ENCODE results near the gene SYCP3. TPM values are rescaled to one million over a fixed set of nuclear protein-coding genes. Genes with fewer than 3 reads are reported as not detected.
A peak's percentile ranks its signal among the peaks of the same experiment; 100 is the strongest.

Gene SYCP3
- 0.76 TPM in 1 of 2 replicates, not detected in the other for total RNA-seq (2014; rRNA removed; shearing (Covaris generic))

DNA sequence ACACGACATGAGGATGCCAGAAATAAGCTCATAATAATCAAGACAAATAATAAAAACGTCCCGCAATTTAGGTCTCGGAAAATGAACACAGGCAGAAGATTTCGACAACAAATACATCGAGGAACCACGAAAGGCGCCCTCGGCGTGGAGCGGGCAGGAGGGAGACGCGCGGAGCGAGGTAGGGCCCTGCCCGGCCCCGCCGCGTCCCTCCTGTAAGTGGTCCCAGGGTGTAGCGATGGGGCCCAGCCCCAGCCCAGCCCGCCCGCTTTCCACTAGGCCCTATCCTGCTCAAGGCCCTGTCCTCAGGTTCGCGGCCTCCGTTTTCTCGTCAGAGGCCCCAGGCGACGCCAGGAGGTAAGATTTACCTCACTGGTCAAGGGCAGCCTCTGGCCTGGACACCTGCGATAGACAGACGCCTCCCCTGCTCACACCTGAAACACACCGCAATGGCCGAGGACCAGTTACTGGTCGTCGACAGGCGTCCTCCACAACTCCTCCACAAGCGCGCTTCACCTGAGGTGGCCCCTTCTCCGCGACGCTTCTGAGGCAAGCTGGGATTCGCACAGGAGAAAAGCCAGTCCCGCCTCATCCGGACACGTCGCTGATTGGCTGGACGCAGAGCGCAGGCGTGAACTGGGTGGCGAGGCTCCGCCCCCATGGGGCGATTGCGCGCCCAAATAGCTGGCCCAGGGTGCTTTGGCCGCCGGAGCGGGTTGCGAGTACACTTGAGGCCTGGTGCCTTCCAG, at the start of gene SYCP3:
TSS of gene SYCP3 (minus strand) at position 543 of the 746 bp plus-strand sequence. CDS start 1,527 bp downstream, outside the sequence.
- DNase-seq (ENCODE audit: low read depth) = no peak

DNA sequence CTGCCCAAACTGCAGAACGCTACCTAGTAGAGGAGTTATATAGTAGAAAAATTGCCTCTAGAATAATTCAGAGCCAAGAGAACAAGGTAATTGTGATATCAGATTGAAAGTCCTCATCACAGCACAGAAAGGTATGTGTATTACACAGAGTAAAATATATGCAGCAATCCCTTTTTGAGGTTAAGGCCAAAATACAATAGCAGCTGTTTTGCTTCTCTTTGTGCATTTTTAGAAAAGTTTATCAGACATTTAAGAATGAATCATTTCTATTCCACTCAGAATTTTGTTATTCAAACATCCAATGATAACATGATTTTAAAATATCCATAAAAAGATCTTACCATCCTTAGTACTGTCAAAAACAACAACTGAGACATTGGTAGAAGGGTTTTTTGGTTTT, 46.4 kb upstream of the SYCP3 start:
- no peak for DNase-seq (ENCODE audit: low read depth)

DNA sequence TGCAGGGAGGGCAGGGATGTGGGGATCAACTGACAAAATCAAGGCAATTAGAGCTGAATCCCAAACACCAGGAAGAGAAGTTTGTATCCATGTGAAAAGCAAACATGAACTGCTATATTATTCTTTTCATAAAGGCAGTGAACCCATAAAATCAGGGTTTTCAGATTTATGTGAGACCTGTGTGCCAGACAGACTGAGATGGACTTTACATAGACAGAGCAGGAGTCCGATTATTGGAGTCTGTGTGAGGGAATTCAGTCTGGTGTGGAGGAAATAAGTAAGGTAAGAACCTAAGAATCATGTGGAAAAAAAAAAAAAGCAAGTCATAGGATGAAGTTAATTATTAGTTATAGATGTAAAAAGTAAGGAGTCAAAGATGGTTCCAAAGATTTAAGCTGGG, 45.1 kb upstream of the SYCP3 start:
- DNase-seq (ENCODE audit: low read depth) = no peak

DNA sequence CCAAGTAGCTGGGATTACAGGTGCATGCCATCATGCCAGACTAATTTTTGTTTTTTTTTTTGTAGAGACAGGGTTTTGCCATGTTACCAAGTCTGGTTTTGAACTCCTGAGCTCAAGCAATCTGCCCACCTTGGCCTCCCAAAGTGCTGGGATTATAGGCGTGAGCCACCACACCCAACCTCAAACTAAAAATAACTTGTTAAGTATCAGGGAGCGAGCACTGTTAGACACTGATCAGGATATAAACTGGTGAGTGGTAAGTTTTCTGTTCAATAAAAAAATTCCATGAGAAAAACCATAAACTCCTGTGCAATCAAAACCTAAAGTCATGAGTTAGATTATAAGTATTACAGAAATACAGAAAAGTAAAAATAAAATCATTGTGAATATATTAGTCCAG, 44.6 kb upstream of the SYCP3 start:
- no peak for DNase-seq (ENCODE audit: low read depth)

DNA sequence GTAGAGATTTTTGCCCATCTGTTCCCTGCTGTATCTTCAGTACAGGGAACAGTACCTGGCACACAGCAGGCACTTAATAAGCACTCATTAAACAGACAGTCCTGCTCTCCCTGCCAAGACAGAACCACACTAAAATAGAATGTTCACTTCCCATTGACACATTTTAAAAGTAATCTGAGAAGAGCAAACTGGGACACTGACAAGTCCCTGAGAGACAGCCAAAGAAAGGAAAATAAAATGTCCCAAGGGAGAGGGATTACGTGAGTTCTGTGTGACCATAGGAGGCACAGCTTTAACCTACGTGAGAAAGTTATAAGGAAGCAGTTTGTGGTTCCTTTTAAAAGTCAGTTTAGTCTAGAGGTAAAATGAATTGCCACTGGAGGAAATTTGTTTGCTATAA, 43.9 kb upstream of the SYCP3 start:
- no peak for DNase-seq (ENCODE audit: low read depth)

DNA sequence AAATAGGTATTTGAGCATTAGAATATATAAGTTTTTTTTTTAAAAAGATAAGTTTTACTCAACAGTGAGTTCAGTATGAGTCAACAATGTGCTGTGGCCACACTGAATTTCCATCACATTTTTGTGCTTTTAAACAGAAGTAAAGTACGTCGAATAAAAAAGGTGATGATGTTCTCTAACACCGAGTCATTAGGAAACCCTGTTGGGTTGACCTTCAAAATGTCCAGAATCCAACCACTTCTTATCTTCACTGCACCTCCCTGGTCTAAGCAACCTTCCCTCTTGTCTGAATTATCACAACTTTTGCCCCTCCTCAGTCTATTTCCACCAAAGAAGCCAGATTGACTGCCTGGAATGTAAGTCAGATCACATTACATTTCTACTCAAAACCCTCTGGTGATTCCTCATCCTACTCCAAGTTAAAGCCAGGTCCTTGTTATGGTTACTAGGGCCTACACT, 43.0 kb upstream of the SYCP3 start:
- peak; percentile 44 for DNase-seq (ENCODE audit: low read depth)

DNA sequence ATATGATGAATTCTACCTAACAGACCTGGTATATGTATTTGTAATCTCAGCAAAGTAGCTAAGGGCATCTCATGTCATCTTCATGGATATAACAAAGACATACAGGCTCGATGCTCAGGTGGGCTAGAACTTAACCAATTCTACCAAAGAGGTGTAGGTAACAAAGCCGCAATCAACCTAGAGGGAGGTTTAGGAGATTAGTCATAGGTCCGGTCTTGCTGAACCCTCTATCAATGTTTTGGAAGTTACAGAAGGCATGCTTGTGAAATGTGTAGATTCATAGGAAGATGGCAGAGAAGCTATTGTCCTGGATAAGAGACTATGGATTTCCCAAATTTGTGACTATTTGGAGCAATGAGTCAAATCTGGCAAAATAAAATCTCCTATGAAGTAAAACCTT, 42.6 kb upstream of the SYCP3 start:
- no peak for DNase-seq (ENCODE audit: low read depth)

DNA sequence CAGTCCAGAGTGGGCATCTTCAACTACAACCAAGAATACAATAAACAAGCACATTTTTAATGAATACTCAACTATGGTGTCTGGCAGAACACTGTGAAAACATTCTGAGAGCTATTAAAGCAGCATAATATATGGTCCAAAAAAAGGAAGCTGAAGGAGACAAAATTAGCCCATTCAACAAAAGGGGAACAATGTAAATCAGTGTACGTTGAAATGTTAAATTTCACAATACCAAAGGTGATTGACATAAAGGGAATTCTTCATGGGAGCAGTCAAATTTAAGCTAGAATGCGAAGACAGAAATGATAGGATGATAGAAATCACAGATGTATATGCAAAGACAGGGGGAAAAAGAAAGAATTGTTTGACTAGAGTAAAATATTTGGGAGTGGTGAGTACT, 41.3 kb upstream of the SYCP3 start:
- no peak for DNase-seq (ENCODE audit: low read depth)

DNA sequence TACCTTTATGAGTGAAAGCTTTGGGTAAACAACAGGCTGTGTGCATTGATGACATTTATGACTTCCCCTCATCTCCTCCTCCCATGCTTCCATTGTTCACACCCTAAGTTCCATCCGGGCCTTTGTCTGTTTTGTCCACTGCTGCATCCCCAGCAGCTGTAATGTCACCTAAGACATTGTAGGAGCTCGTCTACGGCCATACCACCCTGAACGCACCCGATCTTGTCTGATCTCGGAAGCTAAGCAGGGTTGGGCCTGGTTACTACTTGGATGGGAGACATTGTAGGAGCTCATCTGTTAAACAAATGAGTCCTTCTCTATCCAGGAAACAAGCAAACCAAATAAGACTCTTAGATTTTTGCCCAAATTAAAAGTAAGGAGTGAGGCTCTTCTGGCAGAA, 40.4 kb upstream of the SYCP3 start:
- DNase-seq (ENCODE audit: low read depth) = no peak

DNA sequence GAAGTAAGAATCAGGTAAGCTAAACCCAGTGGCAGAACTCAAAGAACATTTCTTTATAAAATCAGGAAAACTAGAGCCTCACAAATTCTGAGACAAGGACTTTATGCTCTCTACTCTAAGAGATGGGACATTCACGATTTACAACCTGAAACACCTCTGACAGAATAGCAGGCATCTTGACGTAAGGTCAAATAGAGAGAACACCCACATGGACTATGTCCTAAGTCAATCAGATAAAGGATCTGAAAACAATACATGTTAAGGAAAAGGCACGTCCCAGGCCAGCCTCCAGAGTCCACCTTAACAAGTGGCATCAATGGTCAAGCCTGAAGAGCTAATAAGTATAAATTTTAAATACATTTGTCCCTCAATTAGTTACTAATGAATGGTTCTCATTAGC, 39.9 kb upstream of the SYCP3 start:
- no peak for DNase-seq (ENCODE audit: low read depth)

DNA sequence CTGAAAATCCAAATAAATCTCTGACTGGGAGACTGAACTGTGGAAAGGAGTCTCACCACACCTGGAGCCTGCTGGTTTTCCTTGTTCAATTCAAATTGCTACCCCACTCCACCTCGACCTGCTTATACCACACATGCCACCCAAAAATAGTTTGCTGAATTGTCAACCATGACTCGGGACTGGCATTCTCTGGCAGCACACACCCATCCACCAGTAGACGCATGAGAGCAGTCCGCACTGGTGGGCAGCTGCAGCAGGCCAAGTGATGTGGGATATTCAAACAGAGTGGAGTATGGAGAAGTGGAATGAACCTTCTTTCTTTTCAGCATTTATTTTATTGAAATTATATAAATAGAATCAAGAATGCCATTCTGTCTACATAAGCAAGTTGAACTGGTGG, 38.7 kb upstream of the SYCP3 start:
- DNase-seq (ENCODE audit: low read depth) = no peak

DNA sequence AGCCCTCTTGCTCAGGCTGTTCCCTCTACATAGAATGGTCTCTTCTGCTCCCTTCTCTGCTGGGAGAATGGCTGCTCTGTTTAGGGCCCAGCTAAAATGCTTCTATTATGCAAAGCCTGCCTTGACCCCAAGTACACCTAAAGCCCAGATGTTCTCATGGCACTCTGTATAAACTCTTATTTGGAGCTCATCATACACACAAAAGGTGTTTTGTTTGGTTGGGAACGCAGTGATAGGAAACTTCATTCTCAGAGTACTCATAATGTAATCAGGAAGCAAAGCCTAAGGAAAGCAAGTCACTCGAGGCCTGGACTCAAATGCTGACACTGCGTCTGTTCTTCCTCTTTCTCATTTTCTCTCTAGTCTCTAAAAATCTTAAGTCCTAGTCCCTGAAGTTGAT, 38.2 kb upstream of the SYCP3 start:
- DNase-seq (ENCODE audit: low read depth) = no peak

DNA sequence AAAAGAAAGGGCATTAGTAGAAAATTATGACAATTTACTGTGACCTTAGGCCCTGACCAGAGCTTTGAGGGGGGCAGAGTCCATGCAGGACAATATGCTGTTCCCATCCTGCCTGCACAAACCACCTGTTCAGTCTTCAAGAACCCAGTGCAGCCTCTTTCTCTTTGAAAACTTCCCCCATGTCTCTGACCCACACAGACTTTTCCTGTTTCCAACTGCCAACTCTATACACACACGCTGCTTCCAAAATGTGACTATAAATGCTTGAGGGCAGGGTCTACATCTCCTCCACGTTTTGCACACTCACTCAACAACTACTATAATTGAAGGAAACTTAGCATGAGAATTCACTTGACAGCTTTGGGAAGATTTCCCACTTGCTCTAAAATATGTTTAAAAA, 36.6 kb upstream of the SYCP3 start:
- no peak for DNase-seq (ENCODE audit: low read depth)

DNA sequence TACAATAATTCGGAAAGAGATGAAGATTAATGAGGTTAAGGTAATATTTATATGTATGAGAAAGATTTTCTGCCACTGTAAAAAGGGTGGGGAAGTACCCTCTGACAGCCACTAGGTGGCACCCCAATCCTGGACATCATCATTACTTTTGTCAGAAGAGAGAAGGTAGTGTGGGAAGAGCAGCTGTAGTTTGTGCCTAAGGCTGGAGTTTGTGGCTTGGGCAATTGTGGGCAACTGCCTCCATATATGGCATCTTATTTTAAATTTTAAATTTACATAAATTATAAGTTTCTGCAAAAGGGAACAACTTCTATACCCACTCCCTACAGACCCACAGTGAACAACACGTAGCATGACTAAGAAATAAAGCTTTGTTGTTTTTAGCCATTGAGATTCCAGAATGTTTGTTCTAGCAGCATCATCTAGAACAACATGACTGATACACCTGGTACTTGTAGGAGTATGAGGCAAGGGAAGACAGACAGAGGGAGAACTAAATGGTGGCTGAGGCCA, 34.4 kb upstream of the SYCP3 start:
- peak; percentile 61 for DNase-seq (ENCODE audit: low read depth)

DNA sequence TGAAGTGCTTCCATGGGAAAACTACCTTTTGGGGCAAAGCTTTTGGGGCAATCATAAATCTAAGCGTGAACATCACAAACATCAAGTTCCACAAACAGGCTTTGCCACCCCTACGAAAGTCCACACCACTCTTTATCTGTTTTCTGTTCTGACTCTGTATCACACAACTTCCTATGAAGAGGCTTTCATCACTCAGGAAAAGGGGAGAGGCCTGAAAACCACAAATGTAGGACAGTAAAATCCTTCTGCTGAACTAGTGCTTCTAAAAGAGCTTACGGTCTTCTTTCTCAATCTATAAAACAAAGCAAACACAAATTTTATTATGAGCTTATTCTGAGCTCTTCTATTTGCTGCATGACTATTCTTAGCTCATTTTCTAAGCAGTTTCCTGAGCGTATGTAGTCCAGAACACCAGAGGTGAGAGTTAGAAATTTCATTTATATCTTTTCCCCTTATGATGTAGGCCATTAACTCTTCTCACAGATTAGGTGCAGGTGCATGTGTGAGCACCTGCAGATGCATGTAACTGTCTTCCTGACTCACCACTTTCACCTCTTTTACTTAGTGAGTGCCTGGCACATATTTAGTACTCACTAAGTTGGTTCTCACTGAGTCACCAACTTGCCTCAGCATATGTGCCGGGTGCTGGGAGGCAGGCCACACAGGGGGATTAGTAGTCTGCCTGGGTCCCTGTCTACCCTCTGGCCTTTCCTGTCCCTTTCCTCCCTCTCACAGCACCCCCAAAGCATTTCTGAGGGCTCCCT, 32.9 kb upstream of the SYCP3 start:
- DNase-seq (ENCODE audit: low read depth) = no peak

DNA sequence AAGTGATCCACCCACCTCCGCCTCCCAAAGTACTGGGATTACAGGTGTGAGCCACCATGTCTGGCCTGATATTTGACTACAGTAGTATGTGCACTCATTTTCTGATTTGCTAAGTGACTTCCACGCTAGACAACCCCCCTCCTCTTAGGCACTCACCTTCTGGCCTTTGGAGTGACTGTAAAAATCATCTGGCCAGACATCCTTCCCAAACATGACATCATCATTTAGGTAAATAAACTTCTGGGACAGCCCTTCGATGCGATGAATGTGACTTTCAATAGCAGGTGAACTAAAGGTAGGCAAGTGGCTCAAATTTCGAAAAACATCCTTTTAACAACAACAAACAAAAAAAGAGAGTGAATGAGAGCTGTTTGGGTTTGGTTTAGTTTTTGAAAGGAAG, 30.6 kb upstream of the SYCP3 start:
- no peak for DNase-seq (ENCODE audit: low read depth)

DNA sequence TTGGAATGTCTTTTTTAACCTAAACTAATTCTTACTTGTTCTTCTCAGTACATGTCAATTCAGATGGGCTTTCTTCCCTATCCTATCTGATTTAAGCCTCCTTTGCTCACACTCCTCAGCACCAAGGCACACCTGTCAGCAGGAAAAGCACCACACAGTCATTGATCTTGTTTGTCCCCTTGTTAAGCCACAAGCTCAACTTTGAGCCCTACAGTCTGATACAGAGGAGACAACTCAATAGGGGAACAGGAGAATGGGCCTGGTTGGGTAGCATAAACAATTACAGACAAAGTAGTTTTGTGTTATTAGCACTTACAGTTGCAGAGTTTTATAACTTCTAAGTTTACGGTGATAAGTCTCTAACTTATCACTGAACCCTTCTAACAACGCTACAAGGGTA, 29.5 kb upstream of the SYCP3 start:
- DNase-seq (ENCODE audit: low read depth) = no peak

DNA sequence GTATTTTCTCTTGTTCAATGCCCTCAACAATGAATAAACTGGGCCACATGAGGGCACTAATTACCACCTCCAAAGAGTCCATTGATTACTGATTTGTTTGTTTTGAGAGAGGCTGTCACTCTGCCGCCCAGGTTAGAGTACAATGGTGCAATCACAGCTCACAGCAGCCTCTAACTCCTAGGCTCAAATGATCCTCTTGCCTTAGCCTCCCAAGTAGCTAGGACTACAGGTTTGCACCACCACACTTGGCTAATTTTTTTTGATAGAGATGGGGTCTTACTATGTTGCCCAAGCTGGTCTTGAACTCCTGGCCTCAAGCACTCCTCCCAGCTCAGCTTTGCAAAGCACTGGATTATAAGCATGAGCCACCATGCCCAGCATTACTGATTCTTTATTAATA, 28.3 kb upstream of the SYCP3 start:
- no peak for DNase-seq (ENCODE audit: low read depth)

DNA sequence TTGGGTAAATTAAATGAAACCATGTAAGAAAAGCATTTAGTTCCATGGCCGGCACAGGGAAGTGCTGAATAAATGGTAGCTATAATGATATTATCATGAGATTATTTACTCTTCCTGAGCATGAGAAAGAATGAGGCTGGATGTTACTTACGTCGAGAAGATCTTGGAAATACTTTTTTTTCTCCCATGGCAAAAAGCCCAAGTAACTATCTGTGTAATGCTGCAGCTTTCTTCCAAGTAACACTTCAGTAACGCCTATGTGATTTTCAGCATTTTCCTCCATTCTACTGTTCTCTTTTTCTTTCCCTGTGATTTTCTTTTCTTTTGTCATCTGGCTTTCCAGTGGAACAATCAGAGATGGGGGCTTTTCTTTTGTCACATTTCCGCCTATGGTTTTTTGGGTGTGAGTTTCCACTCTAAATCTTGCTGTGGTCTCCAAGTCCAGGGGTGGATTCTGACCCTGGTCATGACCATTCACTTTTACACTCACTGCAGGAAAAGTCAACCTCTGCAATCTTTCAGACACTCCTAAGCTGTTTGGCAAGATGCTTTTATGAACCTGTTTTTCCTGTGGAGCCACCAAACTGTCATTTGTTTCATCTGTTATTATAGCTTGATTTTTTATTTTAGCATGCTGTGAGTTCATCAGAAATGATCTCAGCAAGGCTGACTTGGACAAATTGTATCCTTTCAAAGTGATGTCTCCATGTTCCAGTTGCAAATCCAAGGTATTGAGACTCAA, 25.0 kb upstream of the SYCP3 start:
- no peak for DNase-seq (ENCODE audit: low read depth)

DNA sequence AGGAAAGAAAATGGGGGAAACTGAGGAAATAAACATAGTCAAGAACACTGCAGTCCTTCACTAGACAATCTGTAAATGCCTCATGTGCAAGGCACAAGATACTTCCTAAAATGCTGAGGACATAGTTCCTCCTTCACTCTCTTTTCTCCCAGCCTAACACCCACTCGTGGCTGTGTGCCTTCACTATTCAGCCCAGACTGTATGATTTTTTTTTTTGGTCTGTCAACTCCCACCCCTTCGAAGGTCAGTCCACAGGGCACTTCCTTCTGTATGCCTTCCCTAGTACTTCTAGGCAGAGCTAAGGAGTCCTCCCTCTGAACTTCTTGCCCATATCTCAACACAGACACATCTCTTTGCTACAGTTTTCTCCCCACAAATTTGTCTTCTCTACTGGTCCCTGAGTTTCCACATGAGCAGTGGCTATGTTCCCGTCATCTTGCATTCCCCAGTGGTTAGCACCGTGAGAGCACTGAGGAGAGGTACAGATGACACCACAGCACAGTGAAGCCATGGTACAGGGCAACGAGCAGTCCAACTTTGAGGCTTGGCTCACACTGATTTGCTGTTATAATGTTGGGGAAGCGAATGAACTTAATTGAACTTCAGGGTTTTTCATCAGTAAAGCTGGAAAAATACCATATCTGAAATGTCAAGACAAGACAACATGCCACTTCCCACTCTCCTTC, 24.1 kb upstream of the SYCP3 start:
- DNase-seq (ENCODE audit: low read depth) = no peak

DNA sequence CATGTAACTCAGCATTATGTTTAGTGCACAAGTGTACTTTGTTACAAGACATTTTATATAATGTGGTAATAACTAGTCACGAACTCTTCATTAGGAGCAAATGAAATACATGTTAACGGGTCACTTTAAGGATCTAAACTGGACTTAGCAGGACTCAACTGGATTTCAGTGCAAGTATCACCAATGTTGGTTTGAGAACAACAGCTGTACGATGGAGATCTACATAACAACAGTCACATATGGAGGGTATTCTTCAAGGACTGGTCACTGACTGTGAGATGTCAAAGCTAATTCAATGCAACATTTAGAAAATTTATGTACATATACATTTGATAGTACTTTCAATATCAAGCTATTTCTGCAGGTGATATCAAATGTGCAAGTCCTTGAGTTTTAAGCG, 22.5 kb upstream of the SYCP3 start:
- DNase-seq (ENCODE audit: low read depth) = no peak

DNA sequence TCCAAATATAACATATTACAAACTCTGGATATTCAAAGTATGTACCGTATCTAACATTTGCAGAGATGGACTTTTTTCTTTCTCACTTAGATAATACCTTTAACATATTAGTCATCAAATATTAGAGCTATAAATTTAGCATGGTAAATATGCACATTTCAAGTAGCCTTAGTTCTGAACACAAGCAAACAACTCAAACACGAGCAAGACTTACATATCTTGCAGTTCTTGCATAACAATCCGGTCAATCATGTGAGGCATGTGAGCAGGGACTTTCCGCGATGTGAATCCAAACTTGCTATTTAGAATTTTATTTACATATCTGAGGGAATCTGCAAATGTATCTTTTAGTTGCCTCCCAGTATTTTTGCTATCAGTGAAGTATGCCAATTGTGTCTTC, 22.1 kb upstream of the SYCP3 start:
- DNase-seq (ENCODE audit: low read depth) = no peak
